ENCODE data around the gene SULT1A3.
"Not testable (repeated sequence)": the region's sequence is repeated elsewhere in the genome, so short reads cannot be mapped to it uniquely, and the experiment has no call there.

The SULT1A3 gene

GRCh38 chr16:30199608-30200343 is 721 bp downstream of the SULT1A3 start:
- H3K4me1 Mint-ChIP-seq (ENCODE audit: low read depth); H3K27ac Mint-ChIP-seq; H3K4me3 Mint-ChIP-seq; H3K36me3 Mint-ChIP-seq; H3K9me3 Mint-ChIP-seq (ENCODE audit: low read depth); H3K27me3 Mint-ChIP-seq: not testable (repeated sequence)

- H3K27me3 Mint-ChIP-seq; H3K4me1 Mint-ChIP-seq (ENCODE audit: low read depth); H3K36me3 Mint-ChIP-seq; H3K9me3 Mint-ChIP-seq (ENCODE audit: low read depth); H3K27ac Mint-ChIP-seq; H3K4me3 Mint-ChIP-seq: not testable (repeated sequence)
Observed at GRCh38 chr16:30205541-30206236, 6.6 kb downstream of the SULT1A3 start.

GRCh38 chr16:30206252-30206651 is 7.2 kb downstream of the SULT1A3 start:
- H3K27ac Mint-ChIP-seq; H3K4me1 Mint-ChIP-seq (ENCODE audit: low read depth); H3K36me3 Mint-ChIP-seq; H3K4me3 Mint-ChIP-seq; H3K9me3 Mint-ChIP-seq (ENCODE audit: low read depth); H3K27me3 Mint-ChIP-seq: not testable (repeated sequence)

- H3K9me3 Mint-ChIP-seq (ENCODE audit: low read depth); H3K36me3 Mint-ChIP-seq; H3K4me1 Mint-ChIP-seq (ENCODE audit: low read depth); H3K27me3 Mint-ChIP-seq; H3K4me3 Mint-ChIP-seq; H3K27ac Mint-ChIP-seq: not testable (repeated sequence)
Observed at GRCh38 chr16:30207063-30207704, 8.1 kb downstream of the SULT1A3 start.

- not testable (repeated sequence) for H3K9me3 Mint-ChIP-seq (ENCODE audit: low read depth); H3K4me1 Mint-ChIP-seq (ENCODE audit: low read depth); H3K27ac Mint-ChIP-seq; H3K27me3 Mint-ChIP-seq; H3K36me3 Mint-ChIP-seq; H3K4me3 Mint-ChIP-seq
Observed at GRCh38 chr16:30209032-30209431, 10.0 kb downstream of the SULT1A3 start.

GRCh38 chr16:30211414-30211813 is 12.4 kb downstream of the SULT1A3 start:
- not testable (repeated sequence) for H3K27me3 Mint-ChIP-seq; H3K4me1 Mint-ChIP-seq (ENCODE audit: low read depth); H3K27ac Mint-ChIP-seq; H3K4me3 Mint-ChIP-seq; H3K36me3 Mint-ChIP-seq; H3K9me3 Mint-ChIP-seq (ENCODE audit: low read depth)

- not testable (repeated sequence) for H3K4me3 Mint-ChIP-seq; H3K27ac Mint-ChIP-seq; H3K36me3 Mint-ChIP-seq; H3K27me3 Mint-ChIP-seq; H3K4me1 Mint-ChIP-seq (ENCODE audit: low read depth); H3K9me3 Mint-ChIP-seq (ENCODE audit: low read depth)
Observed at GRCh38 chr16:30217082-30217481, 18.0 kb downstream of the SULT1A3 start.

- H3K27ac Mint-ChIP-seq; H3K27me3 Mint-ChIP-seq; H3K9me3 Mint-ChIP-seq (ENCODE audit: low read depth); H3K4me1 Mint-ChIP-seq (ENCODE audit: low read depth); H3K4me3 Mint-ChIP-seq; H3K36me3 Mint-ChIP-seq: not testable (repeated sequence)
Observed at GRCh38 chr16:30248379-30248778, 49.3 kb downstream of the SULT1A3 start, which contains the start of gene NPIPB13. NPIPB13 (minus strand) TSS chr16:30248479; CDS start chr16:30245573, 2,906 bp downstream.

Measured in activated naive CD8-positive, alpha-beta T cell (primary cell).